ENCODE measurements around the gene RGS3.
A peak's percentile ranks its signal among the peaks of the same experiment; 100 is the strongest.

The RGS3 gene

DNA sequence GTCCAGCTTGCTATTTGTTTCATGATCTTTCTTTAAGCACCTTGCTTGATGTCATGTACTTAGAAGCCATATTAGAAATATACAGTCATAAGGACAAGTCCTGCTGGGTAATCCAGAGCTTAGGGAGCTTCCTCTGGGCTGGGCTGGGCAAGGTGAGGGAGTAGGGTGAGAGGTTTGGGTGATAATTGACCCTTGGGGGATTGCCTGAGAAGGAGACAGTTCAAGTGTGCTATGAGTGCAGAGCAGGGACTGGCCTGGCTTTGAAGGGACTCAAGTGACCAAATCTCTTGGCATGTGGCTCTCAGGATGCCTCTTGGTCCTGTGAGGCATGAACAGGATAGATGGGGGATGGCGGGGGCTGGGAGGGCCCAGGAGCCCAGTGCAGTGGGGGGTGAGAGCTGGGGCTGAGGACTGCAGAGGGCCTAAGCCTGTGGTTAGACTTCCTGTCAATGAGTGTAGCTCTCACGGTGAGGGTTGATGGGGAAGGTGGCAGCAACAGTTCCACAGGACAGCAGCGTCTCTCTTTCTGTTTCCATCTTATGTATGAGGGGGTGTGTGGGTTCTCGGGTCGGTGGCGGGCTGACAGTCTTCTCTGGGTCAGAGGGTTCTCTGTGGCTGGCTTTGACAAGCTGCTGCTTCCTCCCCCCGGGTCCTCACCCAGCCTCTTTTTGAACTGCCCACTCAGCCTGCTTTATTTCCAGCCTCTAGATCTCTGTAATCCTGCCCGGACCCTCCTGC is 53.5 kb downstream of the RGS3 start:
- Mint-ChIP-seq H3K4me3 (peak overlapping the region; percentile 89), H3K27me3 (ENCODE audit: low read depth) (no peaks in the 10 kb centered on the region), H3K9me3 (no peaks in the 10 kb centered on the region), H3K4me1 (ENCODE audit: low read depth) (peaks cover 71% of the 10 kb centered on the region), H3K27ac (peak overlapping the region; percentile 93), H3K36me3 (ENCODE audit: low read depth) (peaks cover 17% of the 10 kb centered on the region)
- peak; percentile 86 for DNase-seq (ENCODE audit: low spot score)

GRCh38 chr9:113519426-113520108 is 56.0 kb downstream of the RGS3 start:
- Mint-ChIP-seq H3K4me3 (peak overlapping the region; percentile 89), H3K36me3 (ENCODE audit: low read depth) (peaks cover 32% of the 10 kb centered on the region), H3K9me3 (no peaks in the 10 kb centered on the region), H3K4me1 (ENCODE audit: low read depth) (peaks cover 72% of the 10 kb centered on the region), H3K27ac (no peak overlapping the region), H3K27me3 (ENCODE audit: low read depth) (no peaks in the 10 kb centered on the region)
- DNase-seq (ENCODE audit: low spot score), result no peak

DNA sequence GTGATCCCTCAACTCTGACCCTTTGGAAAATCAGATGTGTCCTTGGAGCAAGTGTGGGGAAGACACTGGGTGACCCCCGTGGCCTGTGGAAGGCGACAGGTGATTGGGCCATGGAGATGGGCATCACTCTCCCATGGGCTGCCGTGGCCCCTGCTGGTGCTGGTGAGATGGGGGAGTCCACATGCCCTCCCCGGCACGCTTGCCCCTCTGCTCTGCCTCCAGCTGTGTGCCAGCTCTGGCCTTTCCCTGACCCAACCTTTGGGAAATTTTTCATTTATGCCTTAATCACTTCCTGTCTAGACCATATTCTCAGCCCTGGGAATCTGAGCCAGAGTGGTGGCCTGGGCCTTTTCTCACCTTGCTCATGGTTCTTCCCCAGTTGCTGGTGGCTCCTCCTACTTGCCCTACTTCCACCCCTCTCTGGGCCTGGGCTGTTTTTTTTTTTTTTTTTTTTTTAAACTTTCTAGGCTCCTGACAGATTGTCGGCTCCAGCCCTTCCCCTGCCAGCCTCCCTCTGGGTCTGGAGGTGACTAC is 56.6 kb downstream of the RGS3 start:
- H3K4me1 Mint-ChIP-seq (ENCODE audit: low read depth), result peaks cover 76% of the 10 kb centered on the region
- no peak overlapping the region for H3K27ac Mint-ChIP-seq
- H3K4me3 Mint-ChIP-seq, result peak overlapping the region; percentile 89

GRCh38 chr9:113521693-113522255 is 58.2 kb downstream of the RGS3 start:
- H3K27me3 Mint-ChIP-seq (ENCODE audit: low read depth), result no peaks in the 10 kb centered on the region
- H3K36me3 Mint-ChIP-seq (ENCODE audit: low read depth), result peaks cover 43% of the 10 kb centered on the region
- H3K27ac Mint-ChIP-seq, result no peak overlapping the region
- no peak for DNase-seq (ENCODE audit: low spot score)
- H3K4me1 Mint-ChIP-seq (ENCODE audit: low read depth), result peaks cover 72% of the 10 kb centered on the region
- no peaks in the 10 kb centered on the region for H3K9me3 Mint-ChIP-seq
- H3K4me3 Mint-ChIP-seq, result peak overlapping the region; percentile 67

More for the DNA sequence above, 56.6 kb downstream of the RGS3 start:
- H3K36me3 Mint-ChIP-seq (ENCODE audit: low read depth), result peaks cover 36% of the 10 kb centered on the region
- H3K9me3 Mint-ChIP-seq, result no peaks in the 10 kb centered on the region
- no peaks in the 10 kb centered on the region for H3K27me3 Mint-ChIP-seq (ENCODE audit: low read depth)
- DNase-seq (ENCODE audit: low spot score), result peak; percentile 39

GRCh38 chr9:113522419-113522818 is 58.9 kb downstream of the RGS3 start:
- no peaks in the 10 kb centered on the region for H3K9me3 Mint-ChIP-seq
- DNase-seq (ENCODE audit: low spot score), result no peak
- H3K27me3 Mint-ChIP-seq (ENCODE audit: low read depth), result no peaks in the 10 kb centered on the region
- H3K4me1 Mint-ChIP-seq (ENCODE audit: low read depth), result peaks cover 70% of the 10 kb centered on the region
- no peak overlapping the region for H3K27ac Mint-ChIP-seq
- H3K4me3 Mint-ChIP-seq, result peak overlapping the region; percentile 67
- H3K36me3 Mint-ChIP-seq (ENCODE audit: low read depth), result peaks cover 43% of the 10 kb centered on the region

- Mint-ChIP-seq H3K4me1 (ENCODE audit: low read depth) (peaks cover 70% of the 10 kb centered on the region), H3K36me3 (ENCODE audit: low read depth) (peaks cover 45% of the 10 kb centered on the region), H3K27me3 (ENCODE audit: low read depth) (no peaks in the 10 kb centered on the region), H3K4me3 (peak overlapping the region; percentile 67), H3K9me3 (no peaks in the 10 kb centered on the region), H3K27ac (peak overlapping the region; percentile 63)
- DNase-seq (ENCODE audit: low spot score), result no peak
Measured at GRCh38 chr9:113522858-113523257, 59.3 kb downstream of the RGS3 start.

GRCh38 chr9:113523421-113524141 is 60.1 kb downstream of the RGS3 start:
- DNase-seq (ENCODE audit: low spot score), result peak; percentile 81
- no peaks in the 10 kb centered on the region for H3K27me3 Mint-ChIP-seq (ENCODE audit: low read depth)
- peak overlapping the region; percentile 67 for H3K4me3 Mint-ChIP-seq
- H3K36me3 Mint-ChIP-seq (ENCODE audit: low read depth), result peaks cover 45% of the 10 kb centered on the region
- H3K4me1 Mint-ChIP-seq (ENCODE audit: low read depth), result peaks cover 63% of the 10 kb centered on the region
- peak overlapping the region; percentile 63 for H3K27ac Mint-ChIP-seq
- no peaks in the 10 kb centered on the region for H3K9me3 Mint-ChIP-seq

- DNase-seq (ENCODE audit: low spot score), result no peak
- H3K9me3 Mint-ChIP-seq, result no peaks in the 10 kb centered on the region
- peak overlapping the region; percentile 63 for H3K27ac Mint-ChIP-seq
- H3K27me3 Mint-ChIP-seq (ENCODE audit: low read depth), result no peaks in the 10 kb centered on the region
- H3K36me3 Mint-ChIP-seq (ENCODE audit: low read depth), result peaks cover 41% of the 10 kb centered on the region
- H3K4me1 Mint-ChIP-seq (ENCODE audit: low read depth), result peaks cover 55% of the 10 kb centered on the region
- H3K4me3 Mint-ChIP-seq, result peak overlapping the region; percentile 67
Measured at GRCh38 chr9:113524468-113524867, 60.9 kb downstream of the RGS3 start.

- Mint-ChIP-seq H3K27me3 (ENCODE audit: low read depth) (no peaks in the 10 kb centered on the region), H3K4me3 (no peak overlapping the region), H3K36me3 (ENCODE audit: low read depth) (peaks cover 41% of the 10 kb centered on the region), H3K9me3 (no peaks in the 10 kb centered on the region), H3K27ac (no peak overlapping the region), H3K4me1 (ENCODE audit: low read depth) (peaks cover 51% of the 10 kb centered on the region)
- DNase-seq (ENCODE audit: low spot score), result no peak
Measured at GRCh38 chr9:113525205-113525604, 61.7 kb downstream of the RGS3 start.

DNA sequence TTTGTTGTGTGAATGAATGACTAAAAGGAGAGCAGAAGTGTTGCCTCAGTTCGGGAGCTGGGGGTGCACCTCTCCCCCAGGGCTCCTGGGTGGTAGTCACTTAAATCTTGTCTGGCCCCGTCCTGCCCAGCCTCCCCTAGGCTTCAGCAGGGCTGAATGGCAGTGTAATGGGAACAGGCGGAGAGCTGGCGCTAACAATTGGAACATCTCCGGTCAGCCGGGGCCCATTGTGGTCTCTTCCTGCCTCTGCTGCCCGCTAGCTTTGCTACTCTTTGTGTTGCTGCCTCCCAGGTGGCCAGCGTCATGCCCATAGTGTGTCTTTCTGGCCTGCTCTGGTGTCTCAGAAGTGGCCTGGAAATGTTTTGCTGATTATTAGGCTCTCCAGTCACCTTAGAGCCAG is 62.3 kb downstream of the RGS3 start:
- H3K4me3 Mint-ChIP-seq, result no peak overlapping the region
- H3K27ac Mint-ChIP-seq, result no peak overlapping the region
- no peak for DNase-seq (ENCODE audit: low spot score)

GRCh38 chr9:113526231-113526746 is 62.8 kb downstream of the RGS3 start:
- Mint-ChIP-seq H3K9me3 (no peaks in the 10 kb centered on the region), H3K27me3 (ENCODE audit: low read depth) (no peaks in the 10 kb centered on the region), H3K36me3 (ENCODE audit: low read depth) (peaks cover 36% of the 10 kb centered on the region), H3K27ac (no peak overlapping the region), H3K4me3 (no peak overlapping the region), H3K4me1 (ENCODE audit: low read depth) (peaks cover 45% of the 10 kb centered on the region)
- no peak for DNase-seq (ENCODE audit: low spot score)

More for the DNA sequence above, 62.3 kb downstream of the RGS3 start:
- H3K9me3 Mint-ChIP-seq, result no peaks in the 10 kb centered on the region
- H3K4me1 Mint-ChIP-seq (ENCODE audit: low read depth), result peaks cover 46% of the 10 kb centered on the region
- no peaks in the 10 kb centered on the region for H3K27me3 Mint-ChIP-seq (ENCODE audit: low read depth)
- H3K36me3 Mint-ChIP-seq (ENCODE audit: low read depth), result peaks cover 36% of the 10 kb centered on the region

- peaks cover 40% of the 10 kb centered on the region for H3K4me1 Mint-ChIP-seq (ENCODE audit: low read depth)
- H3K4me3 Mint-ChIP-seq, result no peak overlapping the region
- peaks cover 38% of the 10 kb centered on the region for H3K36me3 Mint-ChIP-seq (ENCODE audit: low read depth)
- DNase-seq (ENCODE audit: low spot score), result no peak
- no peaks in the 10 kb centered on the region for H3K9me3 Mint-ChIP-seq
- H3K27me3 Mint-ChIP-seq (ENCODE audit: low read depth), result no peaks in the 10 kb centered on the region
- H3K27ac Mint-ChIP-seq, result no peak overlapping the region
Measured at GRCh38 chr9:113526841-113527240, 63.3 kb downstream of the RGS3 start.

DNA sequence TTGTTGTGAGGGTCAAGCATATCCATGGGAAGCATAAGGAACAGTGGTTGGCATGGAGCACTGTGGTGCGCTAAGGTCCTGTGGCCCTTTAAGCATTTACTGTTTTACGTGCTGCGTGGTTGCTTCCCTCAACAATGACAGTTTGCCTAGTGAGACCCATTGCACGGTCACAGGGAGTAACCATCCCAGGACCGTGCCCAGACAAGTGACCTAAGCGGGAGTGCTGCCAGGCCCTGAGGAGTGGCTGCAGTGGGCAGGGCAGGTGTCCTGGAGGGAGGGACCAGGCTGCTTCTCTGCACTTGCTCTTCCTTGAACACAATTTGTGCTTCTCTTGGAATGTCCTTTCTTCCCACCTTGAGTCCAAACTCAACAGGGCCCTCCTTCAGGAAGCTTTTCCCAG is 64.6 kb downstream of the RGS3 start:
- H3K27ac Mint-ChIP-seq, result no peak overlapping the region
- no peak for DNase-seq (ENCODE audit: low spot score)
- H3K4me3 Mint-ChIP-seq, result no peak overlapping the region
- H3K36me3 Mint-ChIP-seq (ENCODE audit: low read depth), result peaks cover 35% of the 10 kb centered on the region
- H3K4me1 Mint-ChIP-seq (ENCODE audit: low read depth), result peaks cover 30% of the 10 kb centered on the region
- H3K27me3 Mint-ChIP-seq (ENCODE audit: low read depth), result no peaks in the 10 kb centered on the region
- H3K9me3 Mint-ChIP-seq, result no peaks in the 10 kb centered on the region

Data from T-helper 2 cell treated with Interferon-gamma antibody and Interleukin-4, amounts not matched to agents 5 μg/mL and 100 μg/mL, for 36 hours (primary cell).